Liver (tissue), 9 donors: ENCODE measurements around the gene CRMP1. TPM values are rescaled to one million over a fixed set of nuclear protein-coding genes. Genes with fewer than 3 reads are reported as not detected.

ENCODE experiments used
- DNase-seq: peaks from one replicate; pipeline ENCODE4 v3.0.0-alpha.2; 2017; ENCODE audit warnings: low spot score
- H3K27ac ChIP-seq, 2 donors: one replicate each; pipeline ENCODE4 v1.7.0; 2013; ENCODE audit warnings: inconsistent platforms in 2 of 2, low read length in 2 of 2, control low read depth in 1 of 2, low read depth in 1 of 2, mild to moderate bottlenecking in 1 of 2
- H3K27me3 ChIP-seq, 4 donors: one replicate each; pipeline versions ENCODE4 v1.6.1 to v1.7.0; 2013; ENCODE audit warnings: low read length in 3 of 4, inconsistent platforms in 1 of 4, mild to moderate bottlenecking in 1 of 4, moderate library complexity in 1 of 4; ENCODE audit not compliant: control insufficient read depth in 4 of 4, insufficient read depth in 4 of 4
- H3K36me3 ChIP-seq, 4 donors: one replicate each; pipeline versions ENCODE4 v1.6.1 to v1.7.0; 2013; ENCODE audit warnings: low read length in 3 of 4, mild to moderate bottlenecking in 3 of 4, low read depth in 1 of 4, moderate library complexity in 1 of 4; ENCODE audit not compliant: control insufficient read depth in 4 of 4, insufficient read depth in 3 of 4
- H3K4me1 ChIP-seq, 4 donors: one replicate each; pipeline versions ENCODE4 v1.6.1 to v1.7.0; 2013; ENCODE audit warnings: low read length in 3 of 4, mild to moderate bottlenecking in 3 of 4, moderate library complexity in 1 of 4; ENCODE audit not compliant: control insufficient read depth in 4 of 4, insufficient read depth in 4 of 4
- H3K4me3 ChIP-seq, 3 donors: one replicate each; pipeline versions ENCODE4 v1.6.1 to v1.7.0; 2013; ENCODE audit warnings: low read length in 3 of 3, control low read depth in 1 of 3, low read depth in 1 of 3, mild to moderate bottlenecking in 1 of 3
- H3K9ac ChIP-seq, 2 donors: one replicate each; pipeline ENCODE4 v1.7.0; 2013; ENCODE audit warnings: low read length in 2 of 2, mild to moderate bottlenecking in 2 of 2, moderate library complexity in 2 of 2, control low read depth in 1 of 2, low read depth in 1 of 2
- H3K9me3 ChIP-seq, 4 donors: one replicate each; pipeline versions ENCODE4 v1.6.1 to v1.7.0; 2013; ENCODE audit warnings: low read length in 3 of 4; ENCODE audit not compliant: control insufficient read depth in 4 of 4
- ATF3 ChIP-seq: IDR thresholded peaks from 2 replicates; pipeline ENCODE4 v1.6.1; 2016; ENCODE audit warnings: antibody characterized with exemption
- EGR1 ChIP-seq, 2 donors: IDR thresholded peaks; 2 replicates each; pipeline ENCODE4 v1.6.1; 2016 to 2018; ENCODE audit warnings: antibody characterized with exemption in 2 of 2, low read depth in 2 of 2
- FOXA1 ChIP-seq: IDR thresholded peaks from 2 replicates; pipeline ENCODE4 v1.6.1; 2016; ENCODE audit warnings: antibody characterized with exemption
- FOXA2 ChIP-seq: IDR thresholded peaks from 2 replicates; pipeline ENCODE4 v1.6.1; 2016; ENCODE audit warnings: antibody characterized with exemption
- GABPA ChIP-seq, 2 donors: IDR thresholded peaks in 1 of 2; conservative IDR thresholded peaks in 1 of 2; 2 replicates each; pipeline ENCODE4 v1.6.1; 2016; ENCODE audit warnings: antibody characterized with exemption in 2 of 2, mild to moderate bottlenecking in 1 of 2, moderate library complexity in 1 of 2
- HNF4A ChIP-seq, 2 donors: conservative IDR thresholded peaks; 2 replicates each; pipeline ENCODE4 v1.6.1; 2016; ENCODE audit warnings: antibody characterized with exemption in 2 of 2, mild to moderate bottlenecking in 2 of 2
- HNF4G ChIP-seq: IDR thresholded peaks from 2 replicates; pipeline ENCODE4 v1.6.1; 2016; ENCODE audit warnings: antibody characterized with exemption
- JUND ChIP-seq, 2 donors: IDR thresholded peaks; 2 replicates each; pipeline ENCODE4 v1.6.1; 2016; ENCODE audit warnings: antibody characterized with exemption in 2 of 2
- NR2F2 ChIP-seq: IDR thresholded peaks from 2 replicates; pipeline ENCODE4 v1.6.1; 2016; ENCODE audit warnings: antibody characterized with exemption
- RAD21 ChIP-seq, 2 donors: IDR thresholded peaks; 2 replicates each; pipeline ENCODE4 v1.6.1; 2016; ENCODE audit warnings: antibody characterized with exemption in 2 of 2, mild to moderate bottlenecking in 2 of 2
- REST ChIP-seq: IDR thresholded peaks from 2 replicates; pipeline ENCODE4 v1.6.1; 2016; ENCODE audit warnings: antibody characterized with exemption, mild to moderate bottlenecking
- RXRA ChIP-seq, 2 donors: IDR thresholded peaks; 2 replicates each; pipeline ENCODE4 v1.6.1; 2017 to 2018; ENCODE audit warnings: antibody characterized with exemption in 2 of 2, mild to moderate bottlenecking in 1 of 2
- SP1 ChIP-seq: IDR thresholded peaks from 2 replicates; pipeline ENCODE4 v1.6.1; 2018; ENCODE audit warnings: antibody characterized with exemption, mild to moderate bottlenecking
- TAF1 ChIP-seq: conservative IDR thresholded peaks from 2 replicates; pipeline ENCODE4 v1.6.1; 2016; ENCODE audit warnings: antibody characterized with exemption, mild to moderate bottlenecking
- YY1 ChIP-seq: IDR thresholded peaks from 2 replicates; pipeline ENCODE4 v1.6.1; 2016; ENCODE audit warnings: antibody characterized with exemption, mild to moderate bottlenecking
- ZBTB33 ChIP-seq: IDR thresholded peaks from 2 replicates; pipeline ENCODE4 v1.6.1; 2016; ENCODE audit warnings: antibody characterized with exemption
- WGBS: extraction: QIAGEN DNeasy Blood & Tissue Kit; methylation state at CpG from one replicate; pipeline ENCODE4 v1.1.7; 2013; 5-methylcytosine and 5-hydroxymethylcytosine counted together
- polyA plus RNA-seq, 2 donors: library from polyadenylated mRNA; stranded (reverse) in 1 of 2; unstranded in 1 of 2; fragments of 200-250 nt in 1 of 2; fragments of >200 nt in 1 of 2; fragmentation: Nextera tagmentation in 1 of 2; extraction: Ambion mirVana in 1 of 2; gene quantifications; one replicate each; pipeline versions ENCODE4 v1.2.1 to v1.2.3, GENCODE V29; 2013 to 2015
- total RNA-seq, 2 donors: library from RNA; depleted of rRNA; stranded (reverse); fragments of >200 nt; gene quantifications; one replicate each; pipeline ENCODE4 v1.2.3, GENCODE V29; 2014
- TF ChIP-seq, protein P1 (sequence below): IDR thresholded peaks from 2 replicates; pipeline ENCODE4 v1.6.1; 2016; ENCODE audit warnings: antibody characterized with exemption
- TF ChIP-seq, protein P2 (sequence below): fragments of 150-350 bp; IDR thresholded peaks from 2 replicates; pipeline ENCODE4 v1.5.1; 2017; ENCODE audit warnings: improper control_type of control experiment, low read depth, low read length; ENCODE audit not compliant: missing input control
- donor health status: healthy.
- donor health status: healthy.
- donor health status: healthy.
- donor health status: healthy.
- donor health status: healthy.

The CRMP1 gene
- total and polyA plus RNA-seq, 4 donors: 0.06 to 0.42 (median 0.12) TPM

- 53% methylated on average over 7 of the region's 7 CpGs for WGBS
- H3K4me1 ChIP-seq: no peaks in the 10 kb centered on the region
- H3K9me3 ChIP-seq: no peaks in the 10 kb centered on the region
- no peak for DNase-seq
- H3K4me3 ChIP-seq: no peak overlapping the region
- H3K27ac ChIP-seq: no peak overlapping the region
- no peak overlapping the region for H3K9ac ChIP-seq
- no peaks in the 10 kb centered on the region for H3K36me3 ChIP-seq
- peaks cover 0 to 8% (median 0%) of the 10 kb centered on the region in 4 donors for H3K27me3 ChIP-seq
- TF ChIP-seq, protein P1, sequence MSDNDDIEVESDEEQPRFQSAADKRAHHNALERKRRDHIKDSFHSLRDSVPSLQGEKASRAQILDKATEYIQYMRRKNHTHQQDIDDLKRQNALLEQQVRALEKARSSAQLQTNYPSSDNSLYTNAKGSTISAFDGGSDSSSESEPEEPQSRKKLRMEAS: no peak
- TF ChIP-seq ATF3 (no peak), FOXA1 (no peak), FOXA2 (no peak), NR2F2 (no peak), HNF4G (no peak)
- TF ChIP-seq, protein P2, sequence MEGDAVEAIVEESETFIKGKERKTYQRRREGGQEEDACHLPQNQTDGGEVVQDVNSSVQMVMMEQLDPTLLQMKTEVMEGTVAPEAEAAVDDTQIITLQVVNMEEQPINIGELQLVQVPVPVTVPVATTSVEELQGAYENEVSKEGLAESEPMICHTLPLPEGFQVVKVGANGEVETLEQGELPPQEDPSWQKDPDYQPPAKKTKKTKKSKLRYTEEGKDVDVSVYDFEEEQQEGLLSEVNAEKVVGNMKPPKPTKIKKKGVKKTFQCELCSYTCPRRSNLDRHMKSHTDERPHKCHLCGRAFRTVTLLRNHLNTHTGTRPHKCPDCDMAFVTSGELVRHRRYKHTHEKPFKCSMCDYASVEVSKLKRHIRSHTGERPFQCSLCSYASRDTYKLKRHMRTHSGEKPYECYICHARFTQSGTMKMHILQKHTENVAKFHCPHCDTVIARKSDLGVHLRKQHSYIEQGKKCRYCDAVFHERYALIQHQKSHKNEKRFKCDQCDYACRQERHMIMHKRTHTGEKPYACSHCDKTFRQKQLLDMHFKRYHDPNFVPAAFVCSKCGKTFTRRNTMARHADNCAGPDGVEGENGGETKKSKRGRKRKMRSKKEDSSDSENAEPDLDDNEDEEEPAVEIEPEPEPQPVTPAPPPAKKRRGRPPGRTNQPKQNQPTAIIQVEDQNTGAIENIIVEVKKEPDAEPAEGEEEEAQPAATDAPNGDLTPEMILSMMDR: no peak
These were observed 38.0 kb upstream of the CRMP1 start for GRCh38 chr4:5930876-5931275.

DNA sequence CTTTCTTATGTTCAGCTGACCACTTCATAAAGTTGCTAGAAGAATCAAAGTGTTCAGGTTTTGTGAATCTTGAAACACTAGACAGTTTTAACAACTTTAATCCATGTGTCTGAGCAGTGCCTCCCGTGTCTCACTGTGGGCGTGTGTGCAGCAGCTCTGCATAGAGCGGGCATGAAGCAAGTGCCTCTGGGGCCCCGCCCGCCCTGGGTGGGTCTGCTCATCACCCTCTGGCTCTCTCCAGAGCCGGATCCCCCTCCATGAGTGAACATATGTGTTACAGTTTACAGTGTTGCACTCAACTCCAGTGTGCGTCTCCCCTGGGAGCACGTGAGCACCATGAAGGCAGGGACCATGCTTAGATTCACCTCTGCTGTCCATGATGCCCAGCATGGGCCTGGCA is 37.6 kb upstream of the CRMP1 start:
- WGBS: 80% methylated on average over 8 of the region's 8 CpGs
- Histone ChIP-seq H3K9ac (no peak overlapping the region), H3K36me3 (no peaks in the 10 kb centered on the region), H3K9me3 (no peaks in the 10 kb centered on the region), H3K4me3 (no peak overlapping the region), H3K27me3 (peaks cover 0 to 8% (median 0%) of the 10 kb centered on the region in 4 donors), H3K4me1 (no peaks in the 10 kb centered on the region), H3K27ac (no peak overlapping the region)
- no peak for DNase-seq
- TF ChIP-seq TAF1 (no peak), JUND (IDR thresholded peaks at IDR 0.05) (no peak), REST (no peak), ATF3 (no peak), EGR1 (IDR thresholded peaks at IDR 0.05; ENCODE audit: low read depth in 2 of 2) (no peak), RAD21 (IDR thresholded peaks at IDR 0.05) (no peak), NR2F2 (no peak), RXRA (IDR thresholded peaks at IDR 0.05) (no peak), SP1 (no peak), HNF4G (no peak), GABPA (IDR thresholded peaks at IDR 0.05 in 1 of 2, conservative IDR thresholded peaks at IDR 0.05 in 1 of 2) (no peak), FOXA1 (no peak), FOXA2 (no peak), HNF4A (conservative IDR thresholded peaks at IDR 0.05) (no peak), ZBTB33 (no peak), YY1 (no peak)
- TF ChIP-seq, protein P2: no peak
- TF ChIP-seq, protein P1: no peak
